HL-60 (cell line): ENCODE data around the gene GFER.

Source experiments
- DNase-seq, 2 experiments: peaks; one replicate each; pipeline ENCODE4 v3.0.0-alpha.2; 2010 to 2020; ENCODE audit warnings: low read depth in 1 of 2, low spot score in 1 of 2
- H3K27ac ChIP-seq: fragments of 250-450 bp; sonication (Bioruptor Pico); replicated peaks from 2 replicates; pipeline ENCODE4 v1.5.1; 2020; ENCODE audit warnings: mild to moderate bottlenecking, moderate library complexity
- H3K27me3 ChIP-seq: fragments of 250-450 bp; sonication (Bioruptor Pico); 2 replicates; pipeline ENCODE4 v1.5.1; 2021; ENCODE audit warnings: mild to moderate bottlenecking, moderate library complexity; ENCODE audit not compliant: insufficient read depth, poor library complexity, severe bottlenecking
- H3K4me3 ChIP-seq: replicated peaks from 2 replicates; pipeline ENCODE4 v1.5.1; 2011; ENCODE audit warnings: mild to moderate bottlenecking, control low read depth, low read length; ENCODE audit not compliant: insufficient read depth
- CTCF ChIP-seq: IDR thresholded peaks from one replicate; pipeline ENCODE4 v1.5.1; 2011; ENCODE audit warnings: low read length, control low read depth, inconsistent platforms; ENCODE audit not compliant: insufficient read depth
- GABPA ChIP-seq: IDR thresholded peaks from 2 replicates; pipeline ENCODE4 v1.6.1; 2012; ENCODE audit warnings: low read depth
- POLR2AphosphoS5 ChIP-seq: IDR thresholded peaks from 2 replicates; pipeline ENCODE4 v1.6.1; 2012; ENCODE audit warnings: low read depth
- SPI1 ChIP-seq: IDR thresholded peaks from 2 replicates; pipeline ENCODE4 v1.6.1; 2012; ENCODE audit warnings: low read depth, mild to moderate bottlenecking, borderline replicate concordance
- TF ChIP-seq, protein P1 (sequence below): IDR thresholded peaks from 2 replicates; pipeline ENCODE4 v1.6.1; 2012; ENCODE audit warnings: low read depth; ENCODE audit not compliant: insufficient replicate concordance

Gene GFER

GRCh38 chr16:2037115-2037514 is 53.1 kb downstream of the GFER start:
- Histone ChIP-seq H3K27me3 (peaks cover 9% of the 10 kb centered on the region), H3K27ac (no peak overlapping the region), H3K4me3 (no peak overlapping the region)
- DNase-seq: no peak
- TF ChIP-seq CTCF (no peak), GABPA (no peak), SPI1 (no peak), POLR2AphosphoS5 (no peak)
- TF ChIP-seq, protein P1, sequence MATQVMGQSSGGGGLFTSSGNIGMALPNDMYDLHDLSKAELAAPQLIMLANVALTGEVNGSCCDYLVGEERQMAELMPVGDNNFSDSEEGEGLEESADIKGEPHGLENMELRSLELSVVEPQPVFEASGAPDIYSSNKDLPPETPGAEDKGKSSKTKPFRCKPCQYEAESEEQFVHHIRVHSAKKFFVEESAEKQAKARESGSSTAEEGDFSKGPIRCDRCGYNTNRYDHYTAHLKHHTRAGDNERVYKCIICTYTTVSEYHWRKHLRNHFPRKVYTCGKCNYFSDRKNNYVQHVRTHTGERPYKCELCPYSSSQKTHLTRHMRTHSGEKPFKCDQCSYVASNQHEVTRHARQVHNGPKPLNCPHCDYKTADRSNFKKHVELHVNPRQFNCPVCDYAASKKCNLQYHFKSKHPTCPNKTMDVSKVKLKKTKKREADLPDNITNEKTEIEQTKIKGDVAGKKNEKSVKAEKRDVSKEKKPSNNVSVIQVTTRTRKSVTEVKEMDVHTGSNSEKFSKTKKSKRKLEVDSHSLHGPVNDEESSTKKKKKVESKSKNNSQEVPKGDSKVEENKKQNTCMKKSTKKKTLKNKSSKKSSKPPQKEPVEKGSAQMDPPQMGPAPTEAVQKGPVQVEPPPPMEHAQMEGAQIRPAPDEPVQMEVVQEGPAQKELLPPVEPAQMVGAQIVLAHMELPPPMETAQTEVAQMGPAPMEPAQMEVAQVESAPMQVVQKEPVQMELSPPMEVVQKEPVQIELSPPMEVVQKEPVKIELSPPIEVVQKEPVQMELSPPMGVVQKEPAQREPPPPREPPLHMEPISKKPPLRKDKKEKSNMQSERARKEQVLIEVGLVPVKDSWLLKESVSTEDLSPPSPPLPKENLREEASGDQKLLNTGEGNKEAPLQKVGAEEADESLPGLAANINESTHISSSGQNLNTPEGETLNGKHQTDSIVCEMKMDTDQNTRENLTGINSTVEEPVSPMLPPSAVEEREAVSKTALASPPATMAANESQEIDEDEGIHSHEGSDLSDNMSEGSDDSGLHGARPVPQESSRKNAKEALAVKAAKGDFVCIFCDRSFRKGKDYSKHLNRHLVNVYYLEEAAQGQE: no peak
